GM19193 (cell line): ENCODE results near the gene NCLN.

Experiments
- POLR2A ChIP-seq: IDR thresholded peaks from 4 replicates; pipeline ENCODE4 v1.6.1; 2011; ENCODE audit not compliant: insufficient read depth, insufficient read length; ENCODE audit errors: extremely low read depth

NCLN gene

GRCh38 chr19:3236272-3236671 lies 50.5 kb downstream of the NCLN start:
- no peak for TF ChIP-seq POLR2A

DNA sequence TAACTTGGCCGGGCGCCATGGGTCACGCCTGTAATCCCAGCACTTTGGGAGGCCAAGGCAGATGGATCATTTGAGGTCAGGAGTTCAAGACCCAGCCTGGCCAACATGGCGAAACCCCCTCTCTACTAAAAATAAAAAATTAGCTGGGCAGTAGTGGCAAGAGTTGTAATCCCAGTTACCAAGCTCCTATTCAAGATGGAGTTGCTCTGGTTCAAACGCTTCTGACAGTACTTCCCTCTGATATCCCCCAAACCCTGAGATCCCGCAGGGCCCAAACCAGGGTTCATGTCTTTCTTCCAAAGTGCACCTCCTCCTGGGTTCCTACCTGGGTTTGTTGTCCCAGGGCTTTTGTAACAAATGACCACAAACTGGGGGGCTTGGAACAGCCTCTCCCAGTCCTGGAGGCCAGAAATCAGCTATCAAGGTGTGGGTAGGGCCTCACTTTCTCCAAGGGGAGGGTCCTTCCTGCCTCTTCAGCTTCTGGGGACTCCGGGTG lies 52.4 kb downstream of the NCLN start:
- TF ChIP-seq POLR2A: no peak

DNA sequence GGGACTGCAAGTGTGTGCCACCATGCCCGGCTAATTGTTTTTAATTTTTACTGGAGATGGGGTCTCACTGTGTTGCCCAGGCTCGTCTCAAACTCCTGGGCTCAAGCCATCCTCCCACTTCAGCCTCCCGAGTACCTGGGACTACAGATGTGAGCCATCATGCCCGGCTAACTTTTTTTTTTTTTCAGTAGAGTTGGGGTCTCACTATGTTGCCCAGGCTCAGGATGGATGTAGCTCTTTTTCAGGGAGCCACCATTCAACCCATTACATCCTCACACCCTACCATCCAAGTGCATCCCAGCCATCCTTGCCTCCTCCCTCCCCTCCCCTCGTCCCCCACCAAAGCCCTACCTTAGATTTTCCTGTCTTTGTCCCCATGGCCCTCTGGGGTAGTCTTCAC lies 53.6 kb downstream of the NCLN start:
- no peak for TF ChIP-seq POLR2A

GRCh38 chr19:3243819-3244700 lies 58.3 kb downstream of the NCLN start:
- no peak for TF ChIP-seq POLR2A

DNA sequence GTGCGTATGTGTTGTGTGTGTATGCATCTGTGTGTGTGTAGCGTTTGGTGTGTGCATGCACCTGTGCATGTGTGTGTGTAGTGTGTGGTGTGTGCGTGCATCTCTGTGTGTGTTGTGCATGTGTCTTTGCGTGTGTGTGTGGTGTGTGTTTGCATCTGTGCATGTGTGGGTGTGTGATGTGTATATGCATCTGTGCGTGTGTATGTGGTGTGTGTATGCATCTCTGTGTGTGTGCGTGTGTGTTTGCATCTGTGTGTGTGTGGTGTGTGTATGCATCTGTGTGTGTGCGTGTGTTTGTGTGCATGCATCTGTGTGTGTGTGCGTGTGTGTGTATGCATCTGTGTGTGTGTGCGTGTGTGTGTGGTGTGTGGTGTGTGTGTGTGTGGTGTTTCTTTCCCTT lies 59.3 kb downstream of the NCLN start:
- TF ChIP-seq POLR2A: no peak

GRCh38 chr19:3248728-3249326 lies 63.1 kb downstream of the NCLN start:
- no peak for TF ChIP-seq POLR2A

DNA sequence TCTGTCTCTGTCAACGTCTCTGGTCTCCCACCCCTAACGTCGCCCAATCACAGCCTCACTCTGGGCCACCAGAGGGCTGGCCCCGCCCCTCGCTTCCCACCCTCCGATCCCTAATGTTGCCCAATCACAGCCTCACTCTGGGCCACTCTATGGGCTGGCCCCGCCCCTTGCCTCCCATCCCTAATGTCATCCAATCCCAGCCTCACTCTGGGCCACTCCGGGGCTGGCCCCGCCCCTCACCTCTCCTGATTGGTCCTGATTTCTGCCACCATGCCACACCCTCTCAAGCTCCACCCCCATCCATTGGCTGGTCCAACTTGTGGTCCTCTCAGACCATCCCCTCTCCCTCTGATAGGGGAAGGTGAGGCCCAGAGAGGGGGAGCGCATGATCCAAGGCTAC lies 63.7 kb downstream of the NCLN start:
- no peak for TF ChIP-seq POLR2A

DNA sequence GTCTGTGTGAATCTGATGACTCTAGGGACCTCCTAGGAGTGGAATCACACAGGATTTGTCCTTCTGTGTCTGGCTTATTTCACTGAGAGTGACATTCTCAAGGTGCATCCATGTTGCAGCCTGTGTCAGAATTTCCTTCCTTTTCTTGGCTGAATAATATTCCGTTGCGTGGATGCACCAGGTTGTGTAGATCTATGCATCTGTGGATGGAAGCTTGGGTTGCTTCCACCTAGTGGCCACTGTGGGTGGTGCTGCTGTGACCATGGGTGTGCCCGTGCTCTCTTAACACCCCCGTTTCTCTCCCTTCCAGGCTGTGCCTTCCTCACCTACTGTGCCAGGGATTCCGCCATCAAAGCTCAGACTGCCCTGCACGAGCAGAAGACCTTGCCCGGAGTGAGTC lies 64.9 kb downstream of the NCLN start:
- TF ChIP-seq POLR2A: no peak

- no peak for TF ChIP-seq POLR2A
These were observed 65.5 kb downstream of the NCLN start for GRCh38 chr19:3251229-3251628.

DNA sequence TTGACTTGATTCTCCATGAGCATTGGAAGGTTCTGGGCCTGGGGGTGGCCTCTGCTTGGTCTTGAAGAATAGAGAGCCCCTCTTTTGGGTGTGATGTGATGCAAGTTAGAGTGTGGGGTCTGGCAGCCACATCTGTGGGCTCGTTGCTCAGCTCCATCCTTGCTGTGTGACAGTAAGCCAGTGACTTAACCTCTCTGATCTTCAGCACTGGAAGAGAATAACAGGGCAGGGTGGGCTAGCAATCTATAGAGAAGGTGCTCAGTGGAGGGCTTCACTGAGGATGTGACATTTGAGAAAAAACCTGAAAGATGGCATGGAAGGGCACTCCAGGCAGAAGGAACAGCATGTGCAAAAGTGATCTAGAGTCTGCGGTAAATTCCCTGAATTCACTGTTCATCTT lies 66.9 kb downstream of the NCLN start:
- TF ChIP-seq POLR2A: no peak

- TF ChIP-seq POLR2A: no peak
These were observed 67.5 kb downstream of the NCLN start for GRCh38 chr19:3253270-3253669.

- TF ChIP-seq POLR2A: no peak
These were observed 68.8 kb downstream of the NCLN start for GRCh38 chr19:3254520-3254919.

GRCh38 chr19:3257071-3257470 lies 71.3 kb downstream of the NCLN start:
- no peak for TF ChIP-seq POLR2A
